GM12878 (cell line): ENCODE measurements around the gene RPS8. TPM values are rescaled to one million over a fixed set of nuclear protein-coding genes. Genes with fewer than 3 reads are reported as not detected.

Source experiments
- CBX5 ChIP-seq: sonication (generic); IDR thresholded peaks from 2 replicates; pipeline ENCODE4 v1.6.1; 2016; ENCODE audit warnings: low read depth, moderate library complexity, mild to moderate bottlenecking, inconsistent platforms
- EZH2 ChIP-seq: IDR thresholded peaks from 2 replicates; pipeline ENCODE4 v1.6.1; 2012; ENCODE audit warnings: low read depth, mild to moderate bottlenecking, control low read depth, inconsistent platforms, low read length, borderline replicate concordance; ENCODE audit not compliant: control insufficient read depth
- GABPA ChIP-seq: IDR thresholded peaks from 2 replicates; pipeline ENCODE4 v1.6.1; 2014; ENCODE audit warnings: antibody characterized with exemption, low read depth, mild to moderate bottlenecking, inconsistent platforms
- HDAC2 ChIP-seq: fragments of 200-600 bp; sonication (generic); IDR thresholded peaks from 2 replicates; pipeline ENCODE4 v1.6.1; 2017
- NRF1 ChIP-seq: conservative IDR thresholded peaks from 2 replicates; pipeline ENCODE4 v1.6.1; 2011; ENCODE audit warnings: mild to moderate bottlenecking, low read depth, low read length, improper control_type of control experiment
- POLR2A ChIP-seq: IDR thresholded peaks from 2 replicates; pipeline ENCODE4 v1.6.1; 2011; ENCODE audit warnings: low read depth, mild to moderate bottlenecking, low read length
- RFX5 ChIP-seq: IDR thresholded peaks from 2 replicates; pipeline ENCODE4 v1.6.1; 2011; ENCODE audit warnings: low read depth, low read length, improper control_type of control experiment
- SIN3A ChIP-seq: IDR thresholded peaks from 2 replicates; pipeline ENCODE4 v1.6.1; 2012; ENCODE audit warnings: low read depth, low read length, improper control_type of control experiment
- SREBF2 ChIP-seq: IDR thresholded peaks from 2 replicates; pipeline ENCODE4 v1.6.1; 2012; ENCODE audit warnings: mild to moderate bottlenecking, low read length
- polyA plus RNA-seq, 11 experiments: library from polyadenylated mRNA; depleted of rRNA in 4 of 11; unstranded in 6 of 11; stranded (reverse) in 5 of 11; fragments of >200 nt; fragmentation: Nextera tagmentation in 4 of 11; fragmentation: Illumina TruSeq in 1 of 11; extraction: Ambion mirVana in 4 of 11; extraction: Trizol in 1 of 11; gene quantifications; 1 replicate in 1 of 11; 2 replicates in 10 of 11; pipeline versions ENCODE4 v1.2.1 to v1.2.3, GENCODE V29; 2011 to 2016; ENCODE audit warnings: inconsistent platforms in 2 of 11, missing spikeins in 2 of 11, low read depth in 1 of 11
- total RNA-seq, 4 experiments: library from RNA; depleted of rRNA in 3 of 4; stranded (reverse); fragments of >200 nt in 3 of 4; fragmentation: Illumina TruSeq in 1 of 4; extraction: Trizol in 1 of 4; gene quantifications; 2 replicates each; pipeline versions ENCODE4 v1.2.1 to v1.2.3, GENCODE V29; 2013 to 2021
- TF ChIP-seq, protein P1 (sequence below): fragments of 450-650 bp; IDR thresholded peaks from 2 replicates; pipeline ENCODE4 v1.6.1; 2017; ENCODE audit warnings: mild to moderate bottlenecking
- TF ChIP-seq, protein P2 (sequence below): IDR thresholded peaks from 2 replicates; pipeline ENCODE4 v1.6.1; 2011; ENCODE audit warnings: low read depth, mild to moderate bottlenecking, low read length, moderate library complexity, borderline replicate concordance; ENCODE audit errors: extremely low read depth
- TF ChIP-seq, protein P3 (sequence below): IDR thresholded peaks from 2 replicates; pipeline ENCODE4 v1.6.1; 2011; ENCODE audit warnings: low read depth, low read length, improper control_type of control experiment, borderline replicate concordance

The RPS8 gene
- total and polyA plus RNA-seq, 10 of the 15 experiments (the other 5 are each of a cell fraction or from before 2014, with no cell fraction given), result 1,296 to 3,461 (median 2,877) TPM

DNA sequence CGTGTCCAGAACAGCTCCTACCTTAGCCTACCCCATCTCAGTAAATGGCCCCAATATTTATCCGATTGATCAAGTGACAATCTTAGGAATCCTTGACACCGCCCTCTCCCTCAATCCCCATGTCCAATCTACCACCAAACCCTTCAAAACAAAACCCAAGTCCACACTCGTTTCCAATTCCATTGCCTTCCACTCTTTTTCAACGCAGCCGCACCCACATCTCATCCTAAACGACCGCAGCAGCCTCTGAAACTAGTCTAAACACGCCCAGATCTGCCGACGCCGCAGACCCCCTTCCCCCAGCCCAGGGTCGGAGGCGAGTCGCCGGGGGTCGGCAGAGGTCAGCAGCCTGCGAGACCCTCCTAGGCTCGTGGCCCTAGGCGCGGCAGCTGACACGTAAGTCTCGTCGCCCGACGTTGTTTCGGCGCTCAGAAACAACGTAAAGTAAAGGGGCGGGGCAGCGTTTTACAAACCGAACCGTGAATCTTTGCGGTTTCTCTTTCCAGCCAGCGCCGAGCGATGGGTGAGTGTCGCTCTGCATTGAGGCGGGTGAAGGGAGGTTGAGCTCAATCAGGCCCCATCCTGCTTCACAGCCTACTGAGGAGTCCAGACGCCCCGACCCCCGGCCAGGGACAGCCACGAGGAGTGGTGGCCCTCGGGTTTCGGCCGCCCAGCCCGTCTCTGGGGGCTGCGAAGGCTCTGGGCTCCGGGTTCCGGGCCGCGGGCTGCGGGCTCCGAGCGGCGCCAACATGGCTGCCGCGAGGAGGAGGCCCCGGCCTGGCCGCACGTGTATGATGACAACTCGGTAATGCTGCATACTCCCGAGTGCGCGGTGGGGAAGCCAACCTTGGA is at the start of gene RPS8 (continued):
- TF ChIP-seq, protein P1, sequence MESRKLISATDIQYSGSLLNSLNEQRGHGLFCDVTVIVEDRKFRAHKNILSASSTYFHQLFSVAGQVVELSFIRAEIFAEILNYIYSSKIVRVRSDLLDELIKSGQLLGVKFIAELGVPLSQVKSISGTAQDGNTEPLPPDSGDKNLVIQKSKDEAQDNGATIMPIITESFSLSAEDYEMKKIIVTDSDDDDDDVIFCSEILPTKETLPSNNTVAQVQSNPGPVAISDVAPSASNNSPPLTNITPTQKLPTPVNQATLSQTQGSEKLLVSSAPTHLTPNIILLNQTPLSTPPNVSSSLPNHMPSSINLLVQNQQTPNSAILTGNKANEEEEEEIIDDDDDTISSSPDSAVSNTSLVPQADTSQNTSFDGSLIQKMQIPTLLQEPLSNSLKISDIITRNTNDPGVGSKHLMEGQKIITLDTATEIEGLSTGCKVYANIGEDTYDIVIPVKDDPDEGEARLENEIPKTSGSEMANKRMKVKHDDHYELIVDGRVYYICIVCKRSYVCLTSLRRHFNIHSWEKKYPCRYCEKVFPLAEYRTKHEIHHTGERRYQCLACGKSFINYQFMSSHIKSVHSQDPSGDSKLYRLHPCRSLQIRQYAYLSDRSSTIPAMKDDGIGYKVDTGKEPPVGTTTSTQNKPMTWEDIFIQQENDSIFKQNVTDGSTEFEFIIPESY, result no peak
- TF ChIP-seq CBX5 (no peak), RFX5 (no peak), GABPA (no peak), SREBF2 (no peak), POLR2A (peak; percentile 99), NRF1 (no peak), SIN3A (peak; percentile 87), HDAC2 (no peak), EZH2 (no peak)
- TF ChIP-seq, protein P2, sequence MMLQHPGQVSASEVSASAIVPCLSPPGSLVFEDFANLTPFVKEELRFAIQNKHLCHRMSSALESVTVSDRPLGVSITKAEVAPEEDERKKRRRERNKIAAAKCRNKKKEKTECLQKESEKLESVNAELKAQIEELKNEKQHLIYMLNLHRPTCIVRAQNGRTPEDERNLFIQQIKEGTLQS, result peak; percentile 91
- TF ChIP-seq, protein P3, sequence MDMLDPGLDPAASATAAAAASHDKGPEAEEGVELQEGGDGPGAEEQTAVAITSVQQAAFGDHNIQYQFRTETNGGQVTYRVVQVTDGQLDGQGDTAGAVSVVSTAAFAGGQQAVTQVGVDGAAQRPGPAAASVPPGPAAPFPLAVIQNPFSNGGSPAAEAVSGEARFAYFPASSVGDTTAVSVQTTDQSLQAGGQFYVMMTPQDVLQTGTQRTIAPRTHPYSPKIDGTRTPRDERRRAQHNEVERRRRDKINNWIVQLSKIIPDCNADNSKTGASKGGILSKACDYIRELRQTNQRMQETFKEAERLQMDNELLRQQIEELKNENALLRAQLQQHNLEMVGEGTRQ, result no peak
